Measurements from ENCODE around the gene UBE2O.

DNA sequence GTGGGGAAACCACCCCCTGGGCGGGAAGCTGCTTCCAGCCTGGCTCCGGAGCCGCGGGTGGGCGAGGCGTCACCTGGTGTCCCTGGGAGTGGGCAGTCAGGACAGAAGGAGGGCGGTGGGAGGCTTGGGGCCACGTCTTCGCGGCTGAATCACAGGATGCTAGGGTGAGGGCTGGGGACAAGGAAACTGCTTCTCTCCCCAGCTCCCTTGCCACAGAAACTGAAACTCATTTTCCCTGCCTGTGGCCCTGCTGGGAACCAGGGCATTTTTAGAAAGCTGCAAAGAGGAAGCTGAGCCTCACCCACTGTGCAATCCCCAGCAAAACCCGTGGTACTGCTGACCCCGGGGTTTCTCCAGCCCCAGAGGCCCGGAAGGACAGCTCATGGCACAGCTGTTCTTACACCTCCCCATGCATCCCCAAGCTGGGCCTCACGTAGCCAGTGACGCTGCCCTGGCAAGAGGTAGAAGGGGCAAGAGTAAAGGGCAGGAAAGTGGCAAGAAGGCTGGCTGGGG, 40.1 kb upstream of the UBE2O start:
- no peak for TF ChIP-seq CTCF (IDR thresholded peaks at IDR 0.05 in 8 of 11, conservative IDR thresholded peaks at IDR 0.05 in 3 of 11)
- TF ChIP-seq POLR2A (IDR thresholded peaks at IDR 0.05): peak in 1 of 3 donors; percentile 21
- TF ChIP-seq POLR2AphosphoS5 (IDR thresholded peaks at IDR 0.05): peak; percentile 81 to 88 (median 86)

Measured in spleen (tissue), 7 donors.